GM18505 (cell line): Measurements from ENCODE around the gene SH3TC1.

Source experiments
- ATAC-seq: cut with Tn5 transposase; IDR thresholded peaks from one replicate; pipeline ENCODE4 v1.9.1; 2021; ENCODE audit not compliant: unreplicated experiment
- POLR2A ChIP-seq: IDR thresholded peaks from 4 replicates; pipeline ENCODE4 v1.6.1; 2011; ENCODE audit warnings: borderline replicate concordance; ENCODE audit not compliant: insufficient read depth, insufficient read length; ENCODE audit errors: extremely low read depth

SH3TC1 gene

DNA sequence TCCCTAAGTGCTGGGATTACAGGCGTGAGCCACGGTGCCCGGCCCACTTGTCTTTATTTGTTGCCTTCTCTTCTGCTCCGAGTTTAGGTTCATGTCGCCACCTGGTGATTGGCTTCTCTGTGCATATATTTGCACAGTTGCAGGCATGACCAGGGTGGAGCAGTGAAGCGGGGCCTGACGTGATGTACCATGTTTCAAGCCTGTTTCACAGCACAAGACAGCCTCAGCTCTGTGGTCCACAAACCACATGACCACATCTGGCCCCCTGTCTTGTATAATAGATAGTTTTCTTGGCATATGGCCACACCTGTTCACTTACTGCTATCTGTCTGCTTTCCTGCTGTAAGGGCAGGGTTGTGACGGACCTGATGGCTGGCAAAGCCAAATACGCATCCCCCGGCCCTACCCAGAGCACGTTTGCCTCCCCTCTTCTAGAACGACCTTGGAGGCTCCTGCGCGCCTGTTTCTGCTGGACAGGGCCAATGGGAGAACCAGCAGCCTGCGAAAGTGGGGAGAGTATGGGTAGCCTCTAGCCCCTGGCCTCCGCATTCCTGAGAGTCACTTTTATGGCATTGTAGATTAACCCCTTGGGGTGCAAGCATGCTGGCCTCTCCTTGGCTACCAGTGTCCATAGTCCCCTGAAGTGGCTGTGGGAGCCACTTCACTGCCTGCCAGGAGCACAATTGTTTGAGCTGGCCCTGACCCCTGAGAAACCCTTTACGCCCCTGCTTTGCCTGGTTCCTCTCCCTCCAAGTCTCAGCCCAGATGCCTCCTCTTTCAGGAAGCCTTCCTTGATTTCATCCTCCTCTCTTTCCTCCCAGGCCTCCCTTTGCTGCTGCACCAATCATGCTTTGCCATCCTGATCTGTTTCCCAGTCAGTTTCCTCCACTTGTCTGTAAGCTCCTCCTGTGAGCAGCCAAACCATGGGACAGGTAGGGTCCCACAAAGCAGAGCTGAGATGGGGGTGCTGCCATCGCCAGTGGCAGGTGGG is 6.0 kb upstream of the SH3TC1 start:
- peak; percentile 89 for ATAC-seq

GRCh38 chr4:8194306-8195242 is 4.5 kb upstream of the SH3TC1 start:
- no peak for TF ChIP-seq POLR2A
- ATAC-seq, result no peak

More for the DNA sequence above, 6.0 kb upstream of the SH3TC1 start:
- no peak for TF ChIP-seq POLR2A

GRCh38 chr4:8195431-8195830 is 3.7 kb upstream of the SH3TC1 start:
- ATAC-seq, result no peak
- TF ChIP-seq POLR2A, result no peak

DNA sequence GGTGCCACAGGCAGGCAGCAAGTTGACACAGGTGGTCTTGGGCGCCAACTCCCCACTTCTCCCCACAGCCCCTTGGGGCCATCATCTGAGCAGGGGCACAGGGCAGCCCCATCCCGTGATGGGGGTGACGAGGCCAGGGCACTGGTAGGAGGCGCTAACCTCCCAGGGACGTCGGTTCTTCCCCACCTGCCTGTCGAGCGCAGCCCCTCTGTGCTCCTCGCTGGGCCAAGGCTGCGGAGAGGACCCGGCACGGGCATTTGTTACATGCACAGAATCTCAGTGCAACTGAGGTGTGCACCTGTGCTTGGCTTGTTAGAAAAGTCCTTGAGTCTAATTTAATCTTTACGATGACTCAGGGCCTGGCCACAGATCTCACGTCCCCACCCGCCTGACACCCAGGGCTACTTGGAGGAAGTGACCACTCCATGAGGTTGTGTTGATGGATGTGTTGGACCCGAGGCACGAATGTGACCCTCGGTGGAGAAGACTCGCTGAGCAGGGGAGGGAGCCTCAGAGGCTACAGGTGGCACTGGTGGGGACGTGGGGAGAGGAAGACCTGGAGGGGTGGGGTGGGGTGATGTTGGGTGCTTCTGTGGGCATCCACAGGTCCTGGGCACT is 3.1 kb upstream of the SH3TC1 start:
- ATAC-seq, result no peak
- TF ChIP-seq POLR2A, result no peak

DNA sequence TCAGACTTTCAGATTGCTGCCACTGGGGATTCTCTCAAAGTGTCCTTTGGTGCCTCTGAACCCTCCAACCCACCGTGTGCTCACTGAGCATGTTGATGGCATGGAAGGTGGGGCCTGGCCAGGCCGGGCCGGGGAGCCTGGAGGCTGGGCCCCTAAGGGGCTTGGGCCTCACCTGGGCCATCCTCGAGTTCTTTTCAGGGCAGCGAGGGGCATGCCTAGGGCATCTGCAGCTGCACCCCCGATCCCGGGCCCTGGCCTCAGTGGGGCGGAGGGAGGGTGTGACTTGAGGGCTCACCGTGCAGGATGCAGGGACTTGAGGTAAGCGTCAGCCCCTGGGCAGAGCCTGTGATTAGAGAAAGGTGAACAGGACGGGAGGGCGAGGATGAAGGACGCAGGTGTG is 1.6 kb upstream of the SH3TC1 start:
- TF ChIP-seq POLR2A, result no peak
- ATAC-seq, result no peak

GRCh38 chr4:8198206-8198905 is 734 bp upstream of the SH3TC1 start:
- no peak for TF ChIP-seq POLR2A
- peak; percentile 0 for ATAC-seq

DNA sequence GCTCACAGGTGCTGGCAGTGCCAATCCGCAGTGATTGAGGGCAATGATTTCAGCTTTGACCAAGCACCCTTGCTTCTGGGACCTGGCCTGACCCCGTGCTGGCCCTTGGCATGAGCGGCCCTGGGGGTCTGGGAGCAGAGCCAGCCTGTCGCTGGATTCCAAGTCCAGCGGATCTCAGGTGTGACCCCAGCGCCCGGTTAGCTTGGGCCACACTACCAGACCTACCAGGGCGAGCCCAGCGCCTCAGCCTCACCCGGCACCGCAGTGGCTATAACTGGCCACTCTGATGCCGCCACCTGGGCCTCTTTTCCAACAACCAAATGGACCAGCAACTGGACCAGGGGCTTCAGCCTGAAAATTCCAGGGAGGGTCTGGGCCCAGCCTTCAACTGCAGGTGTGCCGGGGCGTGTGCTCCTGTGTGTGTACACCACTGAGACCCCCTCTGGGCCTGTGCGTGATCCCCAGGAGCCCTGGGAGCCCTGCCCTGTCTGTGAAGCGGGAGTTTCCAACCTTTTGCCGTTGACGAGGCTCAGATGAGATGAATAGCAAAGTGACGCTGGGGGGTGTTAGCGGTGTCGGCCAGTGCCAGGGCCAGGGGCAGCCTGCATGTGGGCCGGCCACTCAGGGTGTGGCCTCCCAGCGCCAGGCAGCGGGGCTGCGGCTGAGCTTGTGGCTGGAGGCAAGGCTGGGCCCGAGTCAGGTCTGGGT is 658 bp downstream of the SH3TC1 start:
- no peak for ATAC-seq
- no peak for TF ChIP-seq POLR2A

DNA sequence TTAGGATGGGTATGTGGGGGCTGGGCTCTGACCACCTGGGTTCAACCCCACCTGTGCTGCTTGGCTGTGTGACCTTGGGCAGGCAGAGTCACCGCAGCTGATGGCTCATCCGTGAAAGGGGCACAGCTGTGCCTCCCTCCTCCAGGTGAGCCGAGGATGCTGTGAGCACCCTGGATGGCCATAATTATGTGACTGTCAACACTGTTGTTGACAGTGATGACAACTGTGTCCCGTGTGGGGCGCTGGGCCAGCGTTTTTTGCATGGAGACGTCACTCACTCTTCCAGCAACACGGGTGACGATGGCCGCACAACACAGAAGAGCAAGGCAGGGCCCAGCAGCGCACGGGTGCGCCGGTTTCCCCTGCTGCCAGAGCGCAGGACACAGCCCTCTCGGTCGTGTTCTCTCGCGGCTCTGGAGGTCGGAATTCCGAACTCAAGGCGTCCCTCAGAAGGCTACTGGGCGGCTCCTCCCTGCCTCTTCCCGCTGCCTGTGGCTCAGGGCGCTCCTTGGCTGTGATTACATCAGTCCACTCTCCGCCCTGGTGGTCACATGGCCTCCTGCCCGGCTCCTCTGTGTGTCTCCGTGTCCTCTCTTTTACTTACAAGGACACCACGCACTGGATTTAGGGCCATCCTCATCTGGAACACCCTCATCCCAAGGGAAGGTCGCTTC is 1.3 kb downstream of the SH3TC1 start:
- no peak for ATAC-seq
- TF ChIP-seq POLR2A, result peak; percentile 11

GRCh38 chr4:8201321-8201781 is 2.3 kb downstream of the SH3TC1 start:
- peak; percentile 28 for ATAC-seq
- peak; percentile 38 for TF ChIP-seq POLR2A

- no peak for TF ChIP-seq POLR2A
- ATAC-seq, result no peak
Measured at GRCh38 chr4:8202108-8203051, 3.3 kb downstream of the SH3TC1 start.

- no peak for ATAC-seq
- TF ChIP-seq POLR2A, result no peak
Measured at GRCh38 chr4:8203052-8203401, 3.9 kb downstream of the SH3TC1 start.

DNA sequence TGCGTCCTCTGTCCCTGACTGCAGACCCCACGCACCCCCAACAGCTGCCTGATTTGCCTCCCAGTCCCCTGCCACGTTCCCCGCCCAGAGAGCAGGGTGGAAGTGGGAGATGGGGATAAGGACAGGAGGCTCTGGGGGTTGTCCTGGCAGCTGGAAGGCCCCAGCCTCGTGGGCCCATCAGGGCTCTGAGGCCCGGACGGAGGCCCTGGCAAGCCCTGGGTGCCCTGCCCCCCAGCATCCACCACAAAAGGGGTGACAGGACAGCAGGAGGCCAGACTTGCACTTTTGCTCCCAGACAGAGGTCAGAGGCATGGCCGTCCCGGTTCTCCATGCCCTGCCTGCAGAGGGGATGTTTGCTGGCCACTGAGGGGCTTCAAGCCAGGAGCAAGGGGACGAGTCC is 4.7 kb downstream of the SH3TC1 start:
- ATAC-seq, result no peak

More for the DNA sequence above, 4.7 kb downstream of the SH3TC1 start:
- TF ChIP-seq POLR2A, result no peak
